Sciatic nerve (tissue), 2 donors: ENCODE data around the gene JAG2. TPM values are rescaled to one million over a fixed set of nuclear protein-coding genes. Genes with fewer than 3 reads are reported as not detected.

ENCODE experiments used
- ATAC-seq: fragments of 200-7000 bp; cut with Tn5 transposase; one replicate; pipeline ENCODE4 v1.9.1; 2020; ENCODE audit warnings: mild to moderate bottlenecking, moderate library complexity
- DNase-seq: peaks from one replicate; pipeline ENCODE4 v3.0.0-alpha.2; 2020; ENCODE audit warnings: low spot score
- intact Hi-C: fragments of 100-400 bp; cut with DNase I; formaldehyde crosslinking; loops from one replicate; pipeline ENCODE4 v1.14.2; 2022
- total RNA-seq: library from RNA; stranded (reverse); fragmentation: NEBNext Ultra II Directional; extraction: Animal tissue kit (Norgen Biotek cat#: 25700); gene quantifications from one replicate; pipeline ENCODE4 v1.2.1, GENCODE V29; 2021
- donor health status: DM: no; HTN: no; CAD: no.
- donor health status: DM: no; HTN: no; CAD: no.

The JAG2 gene
- total RNA-seq, 1 donor from 2014 or later, result 24.9 TPM

DNA sequence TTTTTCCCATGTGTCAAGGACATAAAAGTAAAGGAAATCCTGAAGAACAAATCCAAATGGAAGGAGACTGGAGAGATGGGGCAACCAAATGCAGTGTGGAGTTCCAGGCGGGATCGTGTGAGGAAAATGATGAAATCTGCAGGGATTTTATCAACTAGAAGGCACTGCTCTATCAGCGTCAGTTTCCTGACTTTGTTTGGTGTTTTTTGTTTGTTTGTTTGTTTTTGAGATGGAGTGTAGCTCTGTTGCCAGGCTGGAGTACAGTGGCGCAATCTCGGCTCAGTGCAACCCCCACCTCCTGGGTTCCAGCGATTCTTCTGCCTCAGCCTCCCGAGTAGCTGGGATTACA is 60.1 kb downstream of the JAG2 start:
- intact Hi-C loops, result no loop called here
- ATAC-seq (no peak), DNase-seq (peak; percentile 1)

DNA sequence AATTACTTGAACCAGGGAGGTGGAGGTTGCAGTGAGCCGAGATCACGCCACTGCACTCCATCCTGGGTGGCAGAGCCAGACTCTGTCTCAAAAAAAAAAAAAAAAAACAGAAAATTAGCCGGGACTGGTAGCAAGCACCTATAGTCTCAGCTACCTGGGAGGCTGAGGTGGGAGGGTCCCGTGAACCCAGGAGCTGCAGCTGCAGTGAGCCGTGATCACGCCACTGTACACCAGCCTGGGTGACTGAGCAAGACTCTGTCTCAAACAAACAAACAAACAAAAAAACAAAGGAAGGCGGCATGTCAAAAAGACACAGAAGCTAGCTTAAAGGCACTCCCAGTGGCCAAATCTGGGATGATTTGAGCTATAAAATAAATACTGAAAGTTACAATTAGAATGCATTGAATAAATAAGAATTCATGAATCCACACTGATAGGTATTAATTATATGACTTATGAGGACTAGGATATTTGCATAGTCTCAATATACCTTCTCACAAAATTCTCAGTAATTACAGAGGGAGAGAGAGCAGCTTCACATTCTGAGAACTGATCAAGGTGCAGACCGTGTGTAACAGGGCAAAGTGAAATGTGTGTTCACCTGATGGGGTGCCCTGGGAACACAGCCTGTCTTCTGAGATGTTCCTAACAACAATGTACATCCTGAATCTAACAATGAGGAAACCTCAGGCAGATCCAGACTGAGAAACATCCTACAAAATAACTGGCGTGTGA is 60.6 kb downstream of the JAG2 start:
- intact Hi-C loops, result no loop called here
- peak; percentile 17 for DNase-seq
- no peak for ATAC-seq

DNA sequence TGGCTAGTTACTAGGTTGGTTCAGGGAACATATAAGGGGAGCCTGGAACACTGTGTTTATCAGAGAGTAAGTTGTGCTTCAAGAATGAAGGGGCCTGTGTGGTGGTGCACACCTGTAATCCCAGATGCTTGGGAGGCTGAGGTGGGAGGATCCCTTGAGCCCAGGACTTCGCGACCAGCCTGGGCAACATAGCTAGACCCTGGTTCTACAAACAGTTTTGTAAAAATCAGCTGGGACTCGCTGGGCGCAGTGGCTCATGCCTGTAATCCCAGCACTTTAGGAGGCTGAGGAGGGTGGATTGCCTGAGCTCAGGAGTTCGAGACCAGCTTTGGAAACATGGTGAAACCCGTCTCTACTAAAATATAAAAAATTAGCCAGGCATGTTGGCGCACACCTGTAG is 61.2 kb downstream of the JAG2 start:
- DNase-seq (peak; percentile 13), ATAC-seq (no peak)
- intact Hi-C loops, result no loop called here

DNA sequence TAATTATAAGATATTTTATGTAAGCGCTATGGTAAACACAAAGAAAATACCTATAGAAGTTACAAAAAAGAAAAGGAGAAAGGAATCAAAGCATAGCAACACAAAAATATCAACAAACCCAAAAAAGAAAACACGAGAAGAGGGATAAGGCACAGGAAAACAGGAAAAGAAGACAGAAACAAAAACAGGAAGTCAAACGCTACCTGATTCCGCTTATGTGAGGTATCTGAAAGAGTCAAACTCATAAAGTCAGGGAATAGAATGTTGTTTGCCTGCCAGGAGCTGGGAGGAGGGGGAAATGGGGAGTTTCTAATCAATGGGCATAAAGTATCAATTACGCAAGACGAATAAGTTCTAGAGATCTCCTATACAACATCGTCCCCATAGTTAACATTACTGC is 63.4 kb downstream of the JAG2 start:
- ATAC-seq (no peak), DNase-seq (no peak)
- intact Hi-C loops, result no loop called here

GRCh38 chr14:105102893-105103292 is 65.7 kb downstream of the JAG2 start:
- intact Hi-C loops, result no loop called here
- DNase-seq (peak; percentile 0), ATAC-seq (no peak)

DNA sequence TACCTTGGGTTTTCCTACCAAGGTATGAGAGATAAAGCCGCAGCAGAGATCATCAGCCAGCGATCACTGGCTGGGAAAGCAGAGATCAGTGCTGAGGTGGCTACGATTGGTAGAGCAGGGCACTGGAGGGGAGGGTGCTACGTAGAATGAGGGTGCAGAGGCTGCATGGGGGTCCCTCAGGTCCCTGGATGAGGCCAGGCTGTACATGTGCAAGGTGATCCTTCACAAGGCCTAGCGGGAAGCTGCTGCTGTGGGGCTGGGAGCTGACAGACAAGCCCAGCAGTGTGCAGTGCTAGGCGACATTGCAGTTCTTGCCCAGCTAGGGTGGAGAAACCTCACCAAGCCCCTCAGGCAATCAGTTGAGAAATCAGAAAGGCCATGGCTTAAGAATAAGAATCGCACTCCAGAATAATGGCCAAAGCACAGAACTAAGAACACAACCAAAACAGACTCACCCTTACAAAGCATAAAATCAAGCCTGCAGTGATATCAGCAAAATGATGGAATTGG is 66.2 kb downstream of the JAG2 start:
- ATAC-seq, result no peak
- intact Hi-C loops, result no loop called here
- peak; percentile 21 for DNase-seq

DNA sequence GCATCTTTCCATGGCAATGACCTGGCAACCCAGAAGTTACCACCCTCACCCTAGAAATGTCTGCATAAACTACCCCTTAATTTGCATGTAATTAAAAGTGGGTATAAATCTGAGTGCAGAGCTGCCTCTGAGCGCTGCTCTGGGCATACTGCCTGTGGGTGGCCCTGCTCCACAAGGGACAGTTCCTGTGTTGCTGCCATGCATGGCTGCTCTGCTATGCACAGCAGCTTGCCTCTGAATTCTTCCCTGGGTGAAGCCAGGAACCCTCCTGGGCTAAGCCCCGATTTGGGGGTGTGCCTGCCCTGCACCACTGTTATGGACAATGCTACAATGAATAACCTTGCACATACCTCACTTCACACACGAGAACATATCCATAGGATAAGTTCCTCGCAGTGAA is 67.7 kb downstream of the JAG2 start:
- intact Hi-C loops, result no loop called here
- DNase-seq (peak; percentile 40), ATAC-seq (no peak)

- DNase-seq (peak; percentile 0), ATAC-seq (no peak)
- intact Hi-C loops, result no loop called here
Measured at GRCh38 chr14:105099778-105100177, 68.8 kb downstream of the JAG2 start.

DNA sequence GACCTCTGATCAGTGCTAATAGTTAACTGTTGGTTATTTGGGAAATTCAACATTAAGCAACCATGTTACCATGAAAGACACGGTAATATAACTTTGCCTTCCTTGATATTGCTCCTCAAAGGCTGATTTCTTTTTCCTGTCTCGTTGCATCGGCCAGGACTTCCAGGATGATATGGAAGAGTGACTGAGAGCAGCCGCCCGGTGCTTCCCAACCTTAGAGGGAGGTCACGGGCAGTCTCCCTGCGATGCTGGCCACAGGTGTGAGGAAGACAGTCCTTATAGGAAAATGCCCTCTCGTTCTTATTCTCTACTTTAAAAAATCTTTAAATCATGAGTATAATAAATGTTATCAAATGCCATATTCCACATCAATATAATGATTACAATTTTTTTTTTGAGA is 70.3 kb downstream of the JAG2 start:
- no peak for ATAC-seq
- peak; percentile 34 for DNase-seq
- intact Hi-C loops, result no loop called here

DNA sequence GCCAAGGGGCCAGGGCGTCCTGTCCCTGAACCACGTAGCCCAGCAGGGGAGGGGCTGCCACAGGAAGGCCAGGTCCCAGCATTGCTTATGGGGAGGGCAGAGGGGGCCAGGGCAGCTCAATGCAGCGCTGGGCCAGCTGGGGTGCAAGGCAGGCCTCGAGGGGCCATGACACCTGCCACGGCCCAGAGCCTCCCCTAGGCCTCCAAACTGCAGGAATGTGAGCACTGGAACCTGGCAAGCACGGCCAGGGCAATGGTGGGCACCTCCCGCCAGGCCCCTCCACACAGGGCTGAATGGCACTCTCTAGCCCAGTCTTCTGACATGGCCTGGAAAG is 70.8 kb downstream of the JAG2 start:
- DNase-seq, result peak; percentile 53
- intact Hi-C loops, result no loop called here
- ATAC-seq, result no peak

DNA sequence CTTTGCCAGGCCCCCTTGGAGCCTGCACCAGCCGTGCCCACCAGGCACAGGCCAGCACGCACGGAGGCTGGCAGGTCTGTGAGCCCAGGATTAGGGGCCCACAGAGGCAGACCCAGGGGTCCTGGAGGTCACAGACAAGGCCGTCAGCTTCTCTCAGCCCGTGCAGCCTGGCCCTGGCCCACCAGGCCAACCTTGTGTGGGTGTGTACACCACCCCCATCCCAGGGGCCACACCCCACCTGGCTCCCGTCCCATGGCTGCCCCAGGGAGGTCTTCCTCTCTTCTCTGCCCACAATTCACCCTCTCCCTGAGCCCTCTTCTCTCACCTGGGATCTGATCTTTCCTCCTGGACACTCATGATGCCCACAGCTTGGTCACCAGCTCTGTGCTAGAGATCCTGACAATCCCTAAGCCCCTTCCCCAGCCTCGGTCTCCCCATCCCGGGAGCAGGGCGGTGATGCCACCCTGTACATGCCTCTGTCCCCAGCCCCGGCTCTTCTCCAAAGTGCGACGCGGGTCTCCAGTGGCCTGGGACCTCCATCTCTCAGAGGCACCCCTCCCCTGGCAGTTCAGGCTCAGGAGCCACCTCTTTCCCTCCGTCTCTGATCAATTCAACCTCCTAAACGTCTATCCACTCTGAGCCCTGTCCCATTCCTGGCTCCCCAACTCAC is 72.2 kb downstream of the JAG2 start:
- intact Hi-C loops, result no loop called here
- DNase-seq, result peak; percentile 53
- no peak for ATAC-seq

GRCh38 chr14:105095236-105095805 is 73.3 kb downstream of the JAG2 start:
- ATAC-seq, result no peak
- intact Hi-C loops, result no loop called here
- peak; percentile 33 for DNase-seq

DNA sequence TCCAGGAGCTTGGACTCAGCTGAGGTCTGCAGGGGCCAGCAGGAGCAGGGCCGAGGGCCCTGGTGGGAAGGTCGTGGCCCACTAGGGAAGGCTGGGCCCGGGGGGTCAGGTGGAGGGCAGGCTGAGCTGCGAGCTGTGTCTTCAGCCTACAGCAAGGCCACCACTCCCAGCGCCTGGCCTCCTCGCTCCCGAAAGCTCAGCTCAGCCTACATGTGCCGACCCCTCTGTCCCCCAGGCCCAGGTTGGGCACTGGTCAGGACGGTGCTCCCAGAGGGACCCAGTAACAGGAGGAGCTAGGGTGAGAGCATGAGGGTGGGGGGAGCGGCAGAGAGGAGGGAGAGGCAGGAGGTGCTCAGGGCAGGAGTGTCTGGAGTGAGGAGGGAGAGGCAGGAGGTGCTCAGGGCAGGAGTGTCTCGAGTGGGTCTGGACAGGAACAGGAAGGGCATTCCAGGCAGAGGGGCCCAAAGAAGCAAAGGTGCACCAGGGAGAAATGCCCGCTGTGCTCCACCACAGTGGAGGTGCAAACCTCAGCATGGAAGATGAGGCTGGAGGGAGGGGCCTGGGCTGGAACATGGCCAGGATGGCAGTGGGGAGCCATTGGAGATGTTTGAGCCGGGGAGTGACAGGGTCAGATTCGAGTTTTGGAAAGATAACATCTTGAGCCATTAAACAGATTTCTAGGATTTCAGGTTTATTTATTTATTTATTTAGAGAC is 74.2 kb downstream of the JAG2 start:
- intact Hi-C loops, result no loop called here
- no peak for DNase-seq
- ATAC-seq, result no peak

- DNase-seq (peak; percentile 81), ATAC-seq (peak; percentile 56)
- intact Hi-C loops, result no loop called here
Measured at GRCh38 chr14:105093431-105094192, 75.0 kb downstream of the JAG2 start.

DNA sequence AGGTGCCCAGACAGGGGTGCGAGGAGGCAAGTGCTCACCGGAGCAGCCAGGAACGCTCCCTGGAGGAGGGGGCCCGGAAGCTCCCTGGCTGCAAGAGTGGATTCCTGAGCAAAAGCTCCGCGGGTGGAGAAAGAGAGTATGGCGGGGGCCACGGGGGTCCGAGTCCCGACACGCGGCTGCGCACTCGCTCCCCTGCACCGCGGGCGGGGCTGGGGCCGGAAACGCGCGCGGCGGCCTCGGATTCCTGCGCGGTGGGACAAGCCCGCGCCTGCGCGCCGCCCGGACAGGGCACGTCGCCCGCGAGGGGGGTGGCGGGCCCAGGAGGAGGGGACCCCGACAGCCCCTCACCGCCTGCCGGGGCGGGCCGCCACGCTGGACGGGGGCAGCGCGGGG is 75.5 kb downstream of the JAG2 start:
- DNase-seq, result peak; percentile 80
- peak; percentile 41 for ATAC-seq
- intact Hi-C loops, result no loop called here

DNA sequence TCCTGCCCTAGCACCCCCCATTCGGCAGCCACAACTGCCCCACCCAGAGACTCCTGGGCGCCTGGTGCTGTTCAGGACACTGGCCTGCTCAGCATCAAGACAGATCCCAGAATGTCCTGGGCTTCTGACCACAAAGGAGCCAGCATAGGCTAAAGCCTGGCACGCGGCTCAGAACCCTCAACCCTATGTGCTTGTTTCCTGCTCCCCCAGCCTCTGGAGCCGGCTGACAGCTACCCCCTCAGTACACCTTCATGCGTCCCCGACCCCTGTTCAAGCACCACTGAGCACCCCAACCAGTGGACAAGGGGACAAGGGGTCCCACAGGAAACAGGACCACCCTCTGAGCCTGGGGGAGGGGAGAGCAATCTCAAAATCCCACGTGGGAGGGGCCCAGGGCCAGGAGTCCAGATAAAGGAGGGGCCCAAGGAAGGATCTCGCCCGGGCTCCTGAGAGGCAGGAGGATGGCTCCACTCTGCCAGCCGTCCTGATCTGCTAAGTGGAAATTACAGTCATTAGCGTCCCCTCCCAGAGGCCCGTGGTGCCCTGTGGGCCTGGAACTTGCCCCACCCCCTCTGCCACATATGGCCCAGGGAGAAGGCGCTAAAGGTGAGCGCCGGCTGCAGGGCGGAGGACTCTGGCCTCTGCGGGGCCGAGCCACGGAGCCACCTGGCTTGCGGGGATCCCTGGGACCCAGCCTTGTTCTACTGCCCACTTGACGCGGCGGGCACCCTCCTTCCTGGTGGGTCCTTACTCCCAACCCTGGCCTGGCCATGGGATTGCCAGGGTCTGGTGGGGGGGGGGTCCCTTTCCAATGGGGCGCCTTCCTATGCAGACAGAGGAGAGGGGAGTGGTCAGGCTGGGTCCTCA is 76.2 kb downstream of the JAG2 start:
- ATAC-seq, result no peak
- intact Hi-C loops, result no loop called here
- DNase-seq, result peak; percentile 64

DNA sequence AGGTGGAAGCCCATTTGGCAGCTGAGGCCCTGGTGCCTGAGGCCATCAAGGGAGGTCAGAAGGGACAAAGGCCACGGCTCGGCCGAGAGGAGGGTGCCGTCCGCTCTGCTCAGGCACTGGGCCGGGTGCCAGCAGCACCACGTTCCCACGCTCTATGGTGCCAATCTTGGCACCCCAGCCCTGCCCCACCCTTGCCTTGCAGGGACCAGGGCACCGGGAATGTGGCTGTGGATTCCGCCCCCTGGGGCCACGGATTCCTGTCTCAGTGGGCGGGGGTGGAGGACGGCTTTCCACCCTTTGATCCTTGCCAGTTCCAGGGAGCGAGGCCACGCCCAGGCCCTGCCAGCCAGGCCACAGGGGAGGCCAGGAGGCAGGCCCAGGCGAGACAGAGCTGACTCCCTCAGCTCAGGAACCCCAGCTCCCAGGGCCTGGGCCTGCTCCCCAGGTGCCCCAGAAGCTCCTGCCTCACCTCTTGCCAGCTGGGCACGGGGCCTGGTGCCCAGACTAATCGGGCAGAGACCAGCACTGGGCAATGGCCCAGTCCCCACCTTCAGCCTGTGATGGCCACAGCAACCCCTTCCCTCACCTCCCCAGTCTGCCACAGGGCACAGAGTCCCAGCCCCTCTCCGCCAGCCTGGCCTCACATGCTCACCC is 76.9 kb downstream of the JAG2 start:
- DNase-seq (peak; percentile 77), ATAC-seq (peak; percentile 4)
- intact Hi-C loops, result no loop called here

DNA sequence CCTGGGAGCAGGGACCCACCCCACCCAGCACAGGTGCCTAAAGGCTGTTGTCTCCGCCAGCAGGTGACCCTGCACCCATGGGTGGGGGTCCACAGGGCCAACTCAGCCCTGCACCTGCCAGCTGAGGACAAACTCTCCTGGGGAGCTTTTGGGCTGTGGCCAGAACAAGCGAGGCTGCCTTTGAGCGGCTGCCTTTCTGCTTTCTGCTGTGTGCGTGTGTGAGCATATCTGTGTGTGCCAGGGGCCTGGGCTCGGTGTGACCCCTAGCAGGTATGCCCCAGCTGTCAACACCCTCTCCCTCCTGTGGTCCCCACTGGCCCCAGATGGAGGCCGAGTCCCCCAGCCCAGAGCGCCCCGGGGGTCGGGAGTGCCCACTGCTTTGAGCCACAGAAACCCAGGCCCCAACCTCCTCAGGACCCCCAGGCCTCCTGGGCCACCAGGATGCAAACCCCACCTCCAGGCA is 77.5 kb downstream of the JAG2 start:
- ATAC-seq, result no peak
- intact Hi-C loops, result no loop called here
- peak; percentile 58 for DNase-seq
